GM12891 (cell line): ENCODE data around the gene PNPLA2.

Experiments
- DNase-seq: peaks from one replicate; pipeline ENCODE4 v3.0.0; 2011; ENCODE audit warnings: low spot score; ENCODE audit not compliant: insufficient read length
- FAIRE-seq: peaks from 2 replicates; lab custom pipeline; 2011; peaks lifted over from hg19 to GRCh38; lab: Jason Lieb, UNC
- PAX5 ChIP-seq: IDR thresholded peaks from 2 replicates; pipeline ENCODE4 v1.6.1; 2011; ENCODE audit warnings: low read length, moderate library complexity, mild to moderate bottlenecking; ENCODE audit not compliant: insufficient read depth, severe bottlenecking
- POLR2A ChIP-seq: IDR thresholded peaks from 2 replicates; pipeline ENCODE4 v1.6.1; 2011; ENCODE audit warnings: low read depth, low read length, control low read depth
- POLR2AphosphoS5 ChIP-seq: IDR thresholded peaks from 2 replicates; pipeline ENCODE4 v1.6.1; 2011; ENCODE audit warnings: low read depth, low read length, control low read depth
- POU2F2 ChIP-seq: IDR thresholded peaks from 2 replicates; pipeline ENCODE4 v1.6.1; 2011; ENCODE audit warnings: low read depth, mild to moderate bottlenecking, control low read depth, low read length, moderate library complexity
- SPI1 ChIP-seq: IDR thresholded peaks from 2 replicates; pipeline ENCODE4 v1.6.1; 2011; ENCODE audit warnings: low read depth, low read length, control low read depth
- TAF1 ChIP-seq: IDR thresholded peaks from 2 replicates; pipeline ENCODE4 v1.6.1; 2011; ENCODE audit warnings: low read depth, low read length, control low read depth

Gene PNPLA2

DNA sequence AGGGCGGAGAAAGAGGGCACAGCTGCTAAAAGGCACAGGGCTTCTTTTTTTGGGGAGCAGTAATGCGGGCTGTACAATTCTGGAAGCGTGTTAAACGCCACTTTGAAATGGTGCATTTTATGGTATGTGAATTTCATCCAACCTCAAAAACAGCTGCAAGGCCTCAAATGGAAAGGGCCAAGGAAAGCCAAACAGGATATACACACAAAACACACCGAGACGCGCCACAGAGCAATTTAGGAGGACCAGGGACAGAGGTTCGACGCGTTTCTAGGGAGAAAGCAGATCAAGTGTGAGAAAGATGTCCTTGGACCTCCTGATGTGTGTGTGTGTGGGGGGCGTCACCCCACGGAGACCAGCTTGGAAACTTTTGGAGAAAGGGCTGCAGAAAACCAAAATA is 55.0 kb downstream of the PNPLA2 start:
- DNase-seq (no peak), FAIRE-seq (no peak)
- no peak for TF ChIP-seq TAF1
- TF ChIP-seq SPI1 = no peak
- no peak for TF ChIP-seq POLR2A
- TF ChIP-seq PAX5 = no peak
- TF ChIP-seq POLR2AphosphoS5 = no peak
- no peak for TF ChIP-seq POU2F2
